Psoas muscle (tissue), 8 donors: ENCODE results near the gene EIF6. TPM values are rescaled to one million over a fixed set of nuclear protein-coding genes. Genes with fewer than 3 reads are reported as not detected.

ENCODE experiments used
- ATAC-seq, 4 donors: fragments of 200-7000 bp; cut with Tn5 transposase; one replicate each; pipeline ENCODE4 v1.9.1; 2020; ENCODE audit warnings: moderate library complexity in 3 of 4, mild to moderate bottlenecking in 2 of 4
- DNase-seq, 2 donors: peaks; one replicate each; pipeline ENCODE4 v3.0.0-alpha.2; 2020
- H3K27ac ChIP-seq: fragments of 200-600 bp; one replicate; pipeline ENCODE4 v1.8.0; 2022
- H3K27me3 ChIP-seq, 3 donors: fragments of 200-600 bp in 1 of 3; one replicate each; pipeline versions ENCODE4 v1.6.1 to v1.8.0; 2013 to 2022; ENCODE audit warnings: low read length in 2 of 3, mild to moderate bottlenecking in 2 of 3, moderate library complexity in 1 of 3; ENCODE audit not compliant: insufficient read depth in 3 of 3
- H3K36me3 ChIP-seq, 2 donors: fragments of 200-600 bp in 1 of 2; one replicate each; pipeline versions ENCODE4 v1.6.1 to v1.8.0; 2013 to 2022; ENCODE audit warnings: low read depth in 1 of 2, mild to moderate bottlenecking in 1 of 2, moderate library complexity in 1 of 2; ENCODE audit not compliant: insufficient read depth in 1 of 2
- H3K4me1 ChIP-seq: fragments of 200-600 bp; one replicate; pipeline ENCODE4 v1.8.0; 2022
- H3K4me3 ChIP-seq: fragments of 200-600 bp; one replicate; pipeline ENCODE4 v1.8.0; 2022; ENCODE audit warnings: mild to moderate bottlenecking
- H3K9me3 ChIP-seq: fragments of 200-600 bp; one replicate; pipeline ENCODE4 v1.8.0; 2022
- WGBS, 3 donors: extraction: QIAGEN DNeasy Blood & Tissue Kit; methylation state at CpG; one replicate each; pipeline versions ENCODE4 v1.1.6 to v1.1.7; 2013; 5-methylcytosine and 5-hydroxymethylcytosine counted together
- intact Hi-C, 2 donors: fragments of 100-400 bp; cut with DNase I; formaldehyde crosslinking; loops; one replicate each; pipeline versions ENCODE4 v1.11.0 to v1.14.2; 2022
- polyA plus RNA-seq, 3 donors: library from polyadenylated mRNA; stranded (reverse); fragments of 200-250 nt; gene quantifications; one replicate each; pipeline ENCODE4 v1.2.3, GENCODE V29; 2013
- total RNA-seq, 4 donors: library from RNA; stranded (reverse); fragmentation: NEBNext Ultra II Directional in 2 of 4; extraction: Animal tissue kit (Norgen Biotek cat#: 25700) in 2 of 4; gene quantifications; one replicate each; pipeline versions ENCODE4 v1.2.1 to v1.2.4, GENCODE V29; 2021 to 2023
- TF ChIP-seq, protein P1 (sequence below): fragments of 200-600 bp; IDR thresholded peaks from one replicate; pipeline ENCODE4 v1.8.0; 2022; ENCODE audit warnings: antibody characterized with exemption
- donor health status: healthy with polysubstance abuse.
- donor health status: DM: no; HTN: no; CAD: no; lungs with moderate emphysema.
- donor health status: Bipolar disorder and iron deficiency.
- donor health status: healthy.
- donor health status: DM: yes; HTN: yes; CAD: no.
- donor health status: DM: no; HTN: no; CAD: no.
- donor health status: DM: no; HTN: no; CAD: no.
- donor health status: DM: yes; HTN: yes; CAD: no.

Gene EIF6
- total and polyA plus RNA-seq, 7 donors: 44.3 to 169 (median 63.0) TPM

DNA sequence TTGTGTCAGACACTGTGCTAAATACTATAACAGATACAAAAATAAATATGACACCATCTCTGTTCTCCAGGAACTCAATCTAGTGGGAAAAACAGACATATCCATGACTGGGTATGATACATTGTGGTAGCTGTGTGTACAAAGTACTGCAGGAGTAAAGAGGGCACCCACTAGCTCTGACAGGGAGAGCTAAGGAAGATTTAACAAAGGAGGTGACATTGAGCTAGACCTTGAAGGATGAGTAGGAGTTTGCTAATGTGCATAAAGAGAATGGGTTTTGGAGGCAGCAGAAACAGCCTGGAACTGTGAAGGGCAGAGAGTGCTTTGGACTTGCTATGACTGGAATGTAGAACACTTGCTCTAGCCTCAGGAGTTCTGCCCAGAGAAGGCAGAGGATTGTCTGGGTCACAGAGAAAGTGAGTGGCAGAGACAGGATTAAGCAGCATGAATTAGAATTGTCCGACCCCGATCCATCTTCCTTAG, 43.7 kb downstream of the EIF6 start:
- DNase-seq (no peak), ATAC-seq (no peak)
- Histone ChIP-seq H3K36me3 (no peaks in the 10 kb centered on the region), H3K27me3 (no peaks in the 10 kb centered on the region), H3K4me3 (no peak overlapping the region), H3K9me3 (no peaks in the 10 kb centered on the region), H3K27ac (no peak overlapping the region), H3K4me1 (no peaks in the 10 kb centered on the region)
- intact Hi-C loops: no loop called here
- 86 to 93% (median 92%) methylated on average over 2 of the region's 2 CpGs for WGBS, 3 donors
- TF ChIP-seq, protein P1, sequence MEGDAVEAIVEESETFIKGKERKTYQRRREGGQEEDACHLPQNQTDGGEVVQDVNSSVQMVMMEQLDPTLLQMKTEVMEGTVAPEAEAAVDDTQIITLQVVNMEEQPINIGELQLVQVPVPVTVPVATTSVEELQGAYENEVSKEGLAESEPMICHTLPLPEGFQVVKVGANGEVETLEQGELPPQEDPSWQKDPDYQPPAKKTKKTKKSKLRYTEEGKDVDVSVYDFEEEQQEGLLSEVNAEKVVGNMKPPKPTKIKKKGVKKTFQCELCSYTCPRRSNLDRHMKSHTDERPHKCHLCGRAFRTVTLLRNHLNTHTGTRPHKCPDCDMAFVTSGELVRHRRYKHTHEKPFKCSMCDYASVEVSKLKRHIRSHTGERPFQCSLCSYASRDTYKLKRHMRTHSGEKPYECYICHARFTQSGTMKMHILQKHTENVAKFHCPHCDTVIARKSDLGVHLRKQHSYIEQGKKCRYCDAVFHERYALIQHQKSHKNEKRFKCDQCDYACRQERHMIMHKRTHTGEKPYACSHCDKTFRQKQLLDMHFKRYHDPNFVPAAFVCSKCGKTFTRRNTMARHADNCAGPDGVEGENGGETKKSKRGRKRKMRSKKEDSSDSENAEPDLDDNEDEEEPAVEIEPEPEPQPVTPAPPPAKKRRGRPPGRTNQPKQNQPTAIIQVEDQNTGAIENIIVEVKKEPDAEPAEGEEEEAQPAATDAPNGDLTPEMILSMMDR: no peak

DNA sequence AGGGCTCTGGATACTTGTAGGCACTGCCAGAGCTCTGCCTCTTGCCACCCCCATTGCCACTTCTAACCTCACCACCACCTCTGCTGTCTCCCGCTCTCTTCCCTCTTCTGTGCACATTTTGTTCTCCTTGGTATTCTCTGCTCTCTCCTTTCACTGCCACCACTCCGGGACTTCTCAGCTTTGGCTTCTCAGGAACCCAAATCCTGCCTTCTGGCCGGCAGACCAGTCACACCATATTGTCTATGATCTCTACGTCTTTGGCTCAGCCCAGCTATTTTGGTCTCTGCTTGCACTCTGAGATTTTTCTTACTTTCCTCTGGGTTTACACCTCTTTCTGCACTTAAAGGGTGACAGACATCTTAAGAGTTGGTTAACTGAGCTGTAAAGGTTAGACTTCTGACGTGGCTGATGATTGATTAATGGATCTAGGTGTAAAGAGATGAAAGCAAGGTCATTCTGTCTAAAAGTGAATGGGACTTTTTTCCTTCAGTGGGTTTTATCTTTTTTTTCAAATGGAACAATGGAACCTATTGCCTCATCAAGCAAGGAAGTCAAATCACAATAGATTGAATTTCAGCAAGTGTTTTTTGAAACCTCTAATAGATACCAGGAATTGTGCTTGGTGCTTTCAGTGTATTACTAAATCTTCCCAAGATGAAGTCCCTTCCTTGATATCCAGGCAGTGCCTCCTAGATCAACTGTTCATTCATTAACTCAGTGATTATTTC, 44.3 kb downstream of the EIF6 start:
- ATAC-seq: no peak
- TF ChIP-seq, protein P1: no peak
- 52 to 53% (median 52%) methylated on average over 5 of the region's 5 CpGs for WGBS, 3 donors

DNA sequence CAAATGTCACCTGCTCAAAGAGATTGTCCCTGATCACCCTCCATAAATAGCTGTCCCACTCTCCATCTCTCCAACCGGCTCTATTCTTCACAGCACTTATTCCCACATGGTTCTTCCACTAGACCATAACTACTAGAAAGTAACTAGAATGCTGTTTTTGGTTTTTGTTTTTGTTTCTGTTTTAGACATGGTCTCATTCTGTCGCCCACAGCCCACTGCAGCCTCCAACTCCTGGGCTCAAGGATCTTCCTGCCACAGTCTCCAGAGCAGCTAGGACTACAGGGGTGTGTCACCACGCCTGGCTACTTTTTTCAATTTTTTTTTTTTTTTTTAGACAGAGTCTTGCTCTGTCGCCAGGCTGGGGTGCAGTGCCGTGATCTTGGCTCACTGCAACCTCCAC, 45.8 kb downstream of the EIF6 start:
- H3K27ac ChIP-seq: no peak overlapping the region
- no peaks in the 10 kb centered on the region for H3K27me3 ChIP-seq
- WGBS, 3 donors: 81 to 88% (median 82%) methylated on average over 5 of the region's 5 CpGs
- ATAC-seq (no peak), DNase-seq (no peak)
- no peaks in the 10 kb centered on the region for H3K4me1 ChIP-seq
- no peaks in the 10 kb centered on the region for H3K36me3 ChIP-seq
- intact Hi-C loops: no loop called here
- H3K9me3 ChIP-seq: no peaks in the 10 kb centered on the region
- TF ChIP-seq, protein P1: no peak
- no peak overlapping the region for H3K4me3 ChIP-seq

More for the DNA sequence above, 44.3 kb downstream of the EIF6 start:
- Histone ChIP-seq H3K27me3 (no peaks in the 10 kb centered on the region), H3K27ac (no peak overlapping the region), H3K36me3 (no peaks in the 10 kb centered on the region), H3K4me3 (no peak overlapping the region), H3K9me3 (no peaks in the 10 kb centered on the region), H3K4me1 (no peaks in the 10 kb centered on the region)
- intact Hi-C loops: no loop called here
- DNase-seq: no peak

DNA sequence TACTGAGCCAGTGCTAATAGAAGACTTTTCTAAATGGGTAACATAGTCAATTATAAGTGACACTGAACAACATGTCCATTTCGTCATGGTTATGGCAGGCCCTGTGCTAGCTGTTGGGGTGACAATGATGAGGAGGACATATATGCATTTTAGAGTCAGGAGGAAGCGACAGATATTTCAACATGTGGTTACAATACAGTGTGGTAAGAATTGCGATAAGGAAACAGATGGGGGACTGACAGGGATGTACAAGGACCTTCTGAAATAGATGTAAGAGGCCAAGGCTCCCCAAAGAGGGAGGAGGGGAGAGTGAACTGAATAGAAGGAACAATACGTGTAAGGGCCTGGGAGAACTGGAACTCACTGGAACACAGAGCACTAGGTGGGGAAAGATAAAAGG, 46.4 kb downstream of the EIF6 start:
- intact Hi-C loops: no loop called here
- Histone ChIP-seq H3K4me3 (no peak overlapping the region), H3K27me3 (no peaks in the 10 kb centered on the region), H3K36me3 (no peaks in the 10 kb centered on the region), H3K27ac (no peak overlapping the region), H3K4me1 (no peaks in the 10 kb centered on the region), H3K9me3 (no peaks in the 10 kb centered on the region)
- DNase-seq (no peak), ATAC-seq (no peak)
- TF ChIP-seq, protein P1: no peak
- WGBS, 3 donors: 88 to 94% (median 91%) methylated on average over 4 of the region's 4 CpGs

- H3K36me3 ChIP-seq: no peaks in the 10 kb centered on the region
- no peak for ATAC-seq
- intact Hi-C loops: no loop called here
- DNase-seq: no peak
- no peaks in the 10 kb centered on the region for H3K4me1 ChIP-seq
- H3K27ac ChIP-seq: no peak overlapping the region
- H3K27me3 ChIP-seq: no peaks in the 10 kb centered on the region
- TF ChIP-seq, protein P1: no peak
- H3K4me3 ChIP-seq: no peak overlapping the region
- no peaks in the 10 kb centered on the region for H3K9me3 ChIP-seq
Measured at GRCh38 chr20:35237486-35237885, 47.1 kb downstream of the EIF6 start.
